GM12873 (cell line): ENCODE data around the gene PLEKHB2.

ENCODE experiments used
- TF ChIP-seq, protein P1 (sequence below): IDR thresholded peaks from 2 replicates; pipeline ENCODE4 v1.5.1; 2012; ENCODE audit warnings: low read depth, mild to moderate bottlenecking, moderate library complexity, low read length, control low read depth; ENCODE audit not compliant: insufficient read depth; ENCODE audit errors: missing control alignments

PLEKHB2 gene

DNA sequence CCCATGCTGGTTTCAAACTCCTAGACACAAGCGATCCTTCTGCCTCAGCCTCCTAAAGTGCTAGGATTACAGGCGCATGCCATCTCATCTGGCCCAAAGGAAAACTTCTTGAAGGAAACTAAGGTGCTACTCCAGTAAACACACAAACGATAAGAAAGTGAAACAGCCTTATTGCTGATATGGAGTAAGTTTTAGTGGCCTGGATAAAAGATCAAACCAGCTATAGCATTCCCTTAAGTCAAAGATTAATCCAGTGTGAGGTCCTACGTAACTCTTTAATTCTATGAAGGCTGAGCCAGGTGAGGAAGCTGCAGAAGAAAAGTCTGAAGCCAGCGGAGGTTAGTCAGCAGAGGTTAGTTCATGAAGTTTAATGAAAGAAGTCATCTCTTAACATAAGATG is 63.4 kb downstream of the PLEKHB2 start:
- TF ChIP-seq, protein P1, sequence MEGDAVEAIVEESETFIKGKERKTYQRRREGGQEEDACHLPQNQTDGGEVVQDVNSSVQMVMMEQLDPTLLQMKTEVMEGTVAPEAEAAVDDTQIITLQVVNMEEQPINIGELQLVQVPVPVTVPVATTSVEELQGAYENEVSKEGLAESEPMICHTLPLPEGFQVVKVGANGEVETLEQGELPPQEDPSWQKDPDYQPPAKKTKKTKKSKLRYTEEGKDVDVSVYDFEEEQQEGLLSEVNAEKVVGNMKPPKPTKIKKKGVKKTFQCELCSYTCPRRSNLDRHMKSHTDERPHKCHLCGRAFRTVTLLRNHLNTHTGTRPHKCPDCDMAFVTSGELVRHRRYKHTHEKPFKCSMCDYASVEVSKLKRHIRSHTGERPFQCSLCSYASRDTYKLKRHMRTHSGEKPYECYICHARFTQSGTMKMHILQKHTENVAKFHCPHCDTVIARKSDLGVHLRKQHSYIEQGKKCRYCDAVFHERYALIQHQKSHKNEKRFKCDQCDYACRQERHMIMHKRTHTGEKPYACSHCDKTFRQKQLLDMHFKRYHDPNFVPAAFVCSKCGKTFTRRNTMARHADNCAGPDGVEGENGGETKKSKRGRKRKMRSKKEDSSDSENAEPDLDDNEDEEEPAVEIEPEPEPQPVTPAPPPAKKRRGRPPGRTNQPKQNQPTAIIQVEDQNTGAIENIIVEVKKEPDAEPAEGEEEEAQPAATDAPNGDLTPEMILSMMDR, result no peak
